Measurements from ENCODE around the gene RAD51B. TPM values are rescaled to one million over a fixed set of nuclear protein-coding genes. Genes with fewer than 3 reads are reported as not detected.

RAD51B gene
- total RNA-seq, 1 donor from 2014 or later, result 17.0 TPM

- no peak for DNase-seq (ENCODE audit: low read depth)
These were observed 861.9 kb downstream of the RAD51B start for GRCh38 chr14:68681256-68682011.

GRCh38 chr14:68682166-68683103 lies 862.9 kb downstream of the RAD51B start:
- DNase-seq (ENCODE audit: low read depth), result peak; percentile 84

GRCh38 chr14:68683326-68683725 lies 863.7 kb downstream of the RAD51B start:
- no peak for DNase-seq (ENCODE audit: low read depth)

- DNase-seq (ENCODE audit: low read depth), result no peak
These were observed 865.2 kb downstream of the RAD51B start for GRCh38 chr14:68684466-68685418.

- DNase-seq (ENCODE audit: low read depth), result peak; percentile 99
These were observed 866.0 kb downstream of the RAD51B start for GRCh38 chr14:68685419-68686204.

- DNase-seq (ENCODE audit: low read depth), result no peak
These were observed 866.6 kb downstream of the RAD51B start for GRCh38 chr14:68686205-68686465.

GRCh38 chr14:68686724-68687123 lies 867.1 kb downstream of the RAD51B start:
- DNase-seq (ENCODE audit: low read depth), result no peak

- peak; percentile 95 for DNase-seq (ENCODE audit: low read depth)
These were observed 868.2 kb downstream of the RAD51B start for GRCh38 chr14:68687746-68688145.

GRCh38 chr14:68688872-68689371 lies 869.3 kb downstream of the RAD51B start:
- peak; percentile 61 for DNase-seq (ENCODE audit: low read depth)

GRCh38 chr14:68689511-68689910 lies 869.9 kb downstream of the RAD51B start:
- DNase-seq (ENCODE audit: low read depth), result no peak

GRCh38 chr14:68690089-68690958 lies 870.7 kb downstream of the RAD51B start:
- DNase-seq (ENCODE audit: low read depth), result no peak

GRCh38 chr14:68691031-68691791 lies 871.6 kb downstream of the RAD51B start:
- no peak for DNase-seq (ENCODE audit: low read depth)

- no peak for DNase-seq (ENCODE audit: low read depth)
These were observed 872.2 kb downstream of the RAD51B start for GRCh38 chr14:68691792-68692118.

- DNase-seq (ENCODE audit: low read depth), result no peak
These were observed 872.6 kb downstream of the RAD51B start for GRCh38 chr14:68692216-68692615.

GRCh38 chr14:68692916-68693771 lies 873.6 kb downstream of the RAD51B start:
- no peak for DNase-seq (ENCODE audit: low read depth)

- no peak for DNase-seq (ENCODE audit: low read depth)
These were observed 874.3 kb downstream of the RAD51B start for GRCh38 chr14:68693926-68694325.

GRCh38 chr14:68694516-68695235 lies 875.1 kb downstream of the RAD51B start:
- no peak for DNase-seq (ENCODE audit: low read depth)

GRCh38 chr14:68695326-68695768 lies 875.8 kb downstream of the RAD51B start:
- peak; percentile 100 for DNase-seq (ENCODE audit: low read depth)
